Measurements from ENCODE around the gene MATR3.

The MATR3 gene

DNA sequence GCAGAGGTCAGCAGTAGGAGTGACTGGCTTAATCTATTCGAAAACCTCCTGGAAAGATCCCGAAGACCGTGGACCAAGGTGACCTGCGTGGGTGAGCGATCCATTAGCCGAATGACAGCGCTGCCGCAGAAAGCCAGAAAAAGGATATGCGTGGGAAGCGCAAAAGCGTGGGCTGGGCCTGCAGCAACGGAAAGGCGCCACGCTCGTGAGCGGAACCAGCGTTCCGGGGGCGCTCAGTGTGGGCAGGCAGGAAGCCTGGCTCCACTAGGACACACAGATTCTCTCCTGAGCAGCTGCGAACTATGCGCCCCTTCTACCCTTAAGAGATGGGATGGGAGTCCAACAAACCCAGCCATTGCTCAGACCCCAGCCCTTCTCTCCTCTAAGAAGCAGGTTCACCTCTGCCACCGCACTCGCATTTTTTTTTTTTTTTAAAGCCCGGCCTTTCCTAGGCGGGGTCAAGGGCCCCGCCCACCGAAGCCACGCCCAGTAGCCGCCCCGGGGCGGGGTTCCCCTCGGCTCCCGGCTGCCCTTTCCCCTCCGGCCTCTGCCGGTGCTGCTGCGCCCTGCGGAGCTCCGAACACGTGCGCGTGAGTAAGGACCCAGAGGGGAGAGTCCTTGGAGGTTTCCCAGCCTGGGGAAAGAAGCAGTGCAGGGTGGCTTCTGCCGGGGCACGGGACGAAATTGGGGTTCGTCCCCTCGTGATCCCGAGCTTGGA is 19.8 kb upstream of the MATR3 start:
- DNase-seq, result peak; percentile 63 to 85 (median 74)

DNA sequence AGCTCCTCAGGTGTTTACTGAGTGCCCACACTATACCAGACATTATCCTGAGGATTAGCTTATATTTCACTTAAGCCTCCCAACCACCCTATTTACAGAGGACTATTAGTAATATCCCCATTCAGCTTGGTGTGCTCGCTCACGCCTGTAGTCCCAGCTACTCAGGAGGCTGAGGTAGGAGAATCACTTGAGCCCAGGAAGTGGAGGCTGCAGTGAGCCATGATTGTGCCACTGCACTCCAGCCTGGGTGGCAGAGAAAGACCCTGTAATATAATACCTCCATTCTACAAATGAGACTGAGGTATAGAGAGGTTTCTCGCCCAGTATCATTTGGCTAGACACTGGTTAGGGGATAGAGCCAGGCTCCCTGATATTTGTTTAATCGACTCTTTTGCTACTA is 18.0 kb upstream of the MATR3 start:
- DNase-seq, result no peak

- DNase-seq, result no peak
These were observed 17.6 kb upstream of the MATR3 start for GRCh38 chr5:139275956-139276355.

- no peak for DNase-seq
These were observed 17.1 kb upstream of the MATR3 start for GRCh38 chr5:139276426-139276825.

- no peak for DNase-seq
These were observed 16.4 kb upstream of the MATR3 start for GRCh38 chr5:139277171-139277570.

DNA sequence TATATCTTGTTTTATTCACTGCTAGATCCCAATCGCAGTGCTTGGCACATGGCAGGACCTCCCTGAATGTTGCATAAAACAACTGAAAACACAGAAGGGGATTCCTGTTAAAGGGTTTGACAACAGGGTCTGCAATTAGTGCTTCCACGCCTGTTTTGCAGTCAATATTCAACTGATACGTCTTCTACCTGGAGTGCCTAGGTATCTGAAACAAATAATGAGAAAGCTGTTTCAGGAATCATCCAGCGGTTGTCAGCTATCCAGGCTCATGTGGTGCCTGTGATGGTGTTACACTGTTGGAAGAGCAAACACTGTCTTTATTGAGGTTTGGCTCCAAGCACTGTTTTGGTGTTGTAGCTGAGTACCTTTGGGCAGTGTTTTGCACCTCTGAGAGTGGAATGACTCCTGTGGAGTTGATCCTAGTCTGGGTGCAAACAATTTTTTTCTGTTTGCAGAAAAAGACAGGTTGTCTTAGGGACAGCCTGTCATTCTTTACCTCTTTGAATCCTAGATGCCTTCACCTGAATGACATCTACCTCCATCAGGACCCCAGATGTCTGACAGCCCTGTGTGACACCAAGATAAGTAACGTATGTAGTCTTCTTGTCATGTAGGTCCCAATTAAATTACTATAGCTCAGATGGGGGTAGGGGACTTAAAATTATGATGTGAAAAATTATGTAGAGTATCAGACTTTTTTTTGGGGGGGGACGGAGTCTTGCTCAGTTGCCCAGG is 14.8 kb upstream of the MATR3 start:
- DNase-seq, result no peak

DNA sequence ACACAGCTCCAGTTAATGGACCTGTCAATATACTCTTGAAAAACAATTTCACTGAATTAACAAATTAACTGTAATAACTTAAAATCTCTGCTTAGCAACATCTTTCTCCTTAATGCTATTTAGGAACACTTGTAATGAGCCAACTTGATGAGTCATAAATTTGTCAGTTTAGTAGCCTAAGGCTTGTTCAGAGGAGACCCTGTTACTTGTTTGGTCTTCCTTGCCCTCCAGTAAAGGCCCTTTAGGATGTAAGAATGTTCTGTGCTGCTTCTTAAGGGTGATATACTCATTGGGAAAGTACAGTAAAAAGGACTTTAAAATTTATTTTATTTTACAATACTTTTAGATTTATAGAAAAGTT is 11.4 kb upstream of the MATR3 start:
- no peak for DNase-seq

GRCh38 chr5:139283252-139284166 is 10.0 kb upstream of the MATR3 start:
- DNase-seq, result no peak

GRCh38 chr5:139284295-139284694 is 9.2 kb upstream of the MATR3 start:
- DNase-seq, result no peak

- DNase-seq, result no peak
These were observed 7.7 kb upstream of the MATR3 start for GRCh38 chr5:139285651-139286392.

GRCh38 chr5:139287890-139288635 is 5.5 kb upstream of the MATR3 start:
- no peak for DNase-seq

DNA sequence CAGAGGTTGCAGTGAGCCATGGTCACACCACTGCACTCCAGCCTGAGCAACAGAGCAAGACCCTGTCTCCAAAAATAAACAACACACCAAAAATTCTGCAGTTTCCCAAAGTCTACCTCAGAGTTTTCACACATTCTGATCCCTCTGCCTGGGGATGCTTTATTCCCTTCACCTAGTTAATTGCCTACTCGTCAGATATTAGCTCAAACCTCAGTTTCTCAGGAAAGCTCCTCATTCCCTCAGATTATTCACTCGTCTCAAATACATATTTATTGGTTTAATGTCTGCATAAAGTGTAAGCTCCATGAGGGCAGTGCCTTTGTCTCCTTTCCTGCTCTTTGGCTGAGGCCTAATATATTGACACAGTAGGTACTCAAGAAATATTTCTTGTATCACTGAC is 2.5 kb upstream of the MATR3 start:
- DNase-seq, result no peak

GRCh38 chr5:139293202-139293506 is 386 bp upstream of the MATR3 start:
- DNase-seq, result no peak

- peak; percentile 28 to 46 (median 36) for DNase-seq
These were observed 1.0 kb downstream of the MATR3 start for GRCh38 chr5:139294374-139295165.

DNA sequence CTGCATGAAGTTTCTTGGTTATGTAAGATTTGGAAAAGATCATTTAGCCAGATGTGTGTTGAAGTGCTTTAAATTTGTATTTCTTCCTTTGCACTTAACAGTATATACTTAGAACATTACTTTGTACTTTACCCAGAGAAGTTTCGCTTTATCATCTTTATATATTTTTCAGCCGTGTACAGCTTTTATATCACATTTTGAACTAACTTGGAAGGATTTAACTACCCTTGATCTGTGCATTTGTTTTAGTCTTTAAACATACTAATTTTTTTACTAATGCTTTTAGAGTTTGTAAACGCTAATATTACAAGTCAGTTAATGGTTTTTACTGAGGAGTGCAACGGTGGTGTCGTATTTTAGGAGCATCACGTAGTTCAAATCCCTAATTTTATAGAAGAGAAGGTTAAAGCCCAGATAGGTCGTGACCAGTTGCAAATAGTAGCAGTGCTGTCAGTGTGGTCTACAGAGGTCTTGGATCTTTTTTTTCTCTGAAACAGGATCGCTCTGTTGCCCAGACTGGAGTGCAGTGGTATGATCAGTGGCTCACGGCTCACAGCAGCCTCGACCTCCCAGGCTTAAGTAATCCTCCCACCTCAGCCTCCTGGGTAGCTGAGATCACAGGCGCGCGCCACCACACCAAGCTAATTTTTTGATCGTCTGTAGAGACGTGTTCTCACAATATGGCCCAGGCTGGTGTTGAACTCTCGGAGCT is 2.0 kb downstream of the MATR3 start:
- no peak for DNase-seq

GRCh38 chr5:139296198-139296597 is 2.7 kb downstream of the MATR3 start:
- DNase-seq, result no peak

- no peak for DNase-seq
These were observed 3.4 kb downstream of the MATR3 start for GRCh38 chr5:139296862-139297326.

DNA sequence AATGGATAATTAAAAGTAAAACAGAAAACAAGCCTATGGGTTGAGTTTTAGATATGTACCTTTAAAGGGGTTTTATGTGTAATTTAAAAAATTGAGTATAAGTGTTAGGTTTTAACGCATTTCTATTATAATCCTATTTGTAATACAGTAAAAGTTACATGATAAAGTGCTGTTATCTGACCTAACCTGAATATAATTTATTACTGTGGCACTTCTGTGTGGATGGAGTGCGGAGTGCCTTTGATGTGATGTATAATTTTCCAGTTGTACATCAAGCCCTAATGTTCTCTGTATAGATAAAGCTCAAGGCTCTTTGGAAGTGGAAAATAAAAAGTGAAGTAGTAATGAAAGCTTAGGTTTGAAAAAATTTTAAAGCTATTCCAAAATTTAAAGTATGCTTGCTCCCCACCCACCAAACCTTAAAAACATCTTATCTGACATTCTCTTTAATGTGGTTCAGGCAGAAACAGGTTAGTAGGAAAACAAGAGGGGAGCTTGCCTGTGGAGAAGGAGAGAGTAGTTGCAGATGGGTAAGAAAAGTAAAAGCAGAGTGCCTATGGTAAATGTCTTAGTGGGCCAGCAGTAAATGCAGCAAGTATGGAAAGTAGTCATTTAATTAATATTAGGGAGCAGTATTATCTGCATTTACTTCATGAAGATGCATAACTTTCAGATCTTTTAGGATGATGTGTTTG is 4.0 kb downstream of the MATR3 start:
- DNase-seq, result no peak

DNA sequence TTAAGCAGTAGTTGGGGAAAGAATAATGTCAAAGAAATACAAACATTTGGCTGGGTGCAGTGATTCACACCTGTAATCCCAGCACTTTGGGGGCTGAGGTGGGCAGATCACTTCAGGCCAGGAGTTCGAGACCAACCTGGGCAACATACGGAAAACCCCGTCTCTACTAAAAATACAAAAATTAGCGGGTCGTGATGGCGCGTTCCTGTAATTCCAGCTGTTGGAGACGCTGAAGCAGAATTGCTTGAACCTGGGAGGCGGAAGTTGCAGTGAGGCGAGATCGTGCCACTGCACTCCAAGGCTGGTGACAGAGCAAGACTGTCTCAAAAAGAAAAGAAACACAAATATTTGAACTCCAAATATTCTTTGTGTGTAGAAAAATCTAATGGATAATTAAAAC is 4.7 kb downstream of the MATR3 start:
- no peak for DNase-seq

GRCh38 chr5:139299486-139299885 is 5.9 kb downstream of the MATR3 start:
- no peak for DNase-seq

All from activated CD4-positive, CD25-positive, alpha-beta regulatory T cell (primary cell).